IMR-90 (cell line): ENCODE measurements around the gene BTF3. TPM values are rescaled to one million over a fixed set of nuclear protein-coding genes. Genes with fewer than 3 reads are reported as not detected.
A peak's percentile ranks its signal among the peaks of the same experiment; 100 is the strongest.

Experiments used
- ATAC-seq: fragments of 200-7000 bp; cut with Tn5 transposase; 2 replicates; pipeline ENCODE4 v1.9.1; 2020; ENCODE audit warnings: low read depth, mild to moderate bottlenecking, moderate library complexity
- BruUV-seq: library from RNA; stranded (reverse); fragments of 400-500 nt; replicated peaks from 2 replicates; lab custom pipeline; 2021; lab: Mats Ljungman, UMichigan
- CTCF ChIA-PET: fragments of 300-600 bp; formaldehyde crosslinking; extraction: SDS; loops from one replicate; lab custom pipeline; 2021; ENCODE audit warnings: antibody characterized with exemption; lab: Yijun Ruan, JAX
- POLR2A ChIA-PET: fragments of 300-600 bp; sonication (Branson Sonifier 250); formaldehyde crosslinking; loops from one replicate; lab custom pipeline; 2022; ENCODE audit warnings: antibody characterized with exemption; ENCODE audit not compliant: unreplicated experiment; lab: Charles Lee
- DNase-seq: peaks from one replicate; pipeline ENCODE4 v3.0.0; 2013
- H2AFZ ChIP-seq: replicated peaks from 2 replicates; pipeline ENCODE3; 2013; ENCODE audit warnings: low read length, mild to moderate bottlenecking; ENCODE audit not compliant: poor library complexity
- H2AK5ac ChIP-seq: 2 replicates; pipeline ENCODE4 v1.6.1; 2013; ENCODE audit warnings: low read depth, low read length, inconsistent platforms
- H2AK9ac ChIP-seq: replicated peaks from 2 replicates; pipeline ENCODE3; 2013; ENCODE audit warnings: mild to moderate bottlenecking, low read depth, low read length, moderate library complexity; ENCODE audit not compliant: poor library complexity
- H2BK120ac ChIP-seq: 2 replicates; pipeline ENCODE4 v1.6.1; 2013; ENCODE audit warnings: low read depth, low read length, inconsistent platforms
- H2BK15ac ChIP-seq: 3 replicates; pipeline ENCODE4 v1.6.1; 2013; ENCODE audit warnings: low read depth, low read length, inconsistent platforms
- H2BK20ac ChIP-seq: 2 replicates; pipeline ENCODE4 v1.6.1; 2013; ENCODE audit warnings: low read depth, mild to moderate bottlenecking, inconsistent platforms, low read length, moderate library complexity
- H2BK5ac ChIP-seq: 2 replicates; pipeline ENCODE4 v1.6.1; 2013; ENCODE audit warnings: mild to moderate bottlenecking, low read depth, low read length, inconsistent platforms; ENCODE audit not compliant: poor library complexity, severe bottlenecking
- H3K14ac ChIP-seq: replicated peaks from 2 replicates; pipeline ENCODE4 v1.6.1; 2013; ENCODE audit warnings: low read depth, low read length, inconsistent platforms
- H3K18ac ChIP-seq: 2 replicates; pipeline ENCODE4 v1.6.1; 2013; ENCODE audit warnings: low read depth, low read length, control low read depth
- H3K23ac ChIP-seq: 2 replicates; pipeline ENCODE4 v1.6.1; 2013; ENCODE audit warnings: low read depth, low read length, inconsistent platforms
- H3K27ac ChIP-seq: 2 replicates; pipeline ENCODE4 v1.5.1; 2013; ENCODE audit warnings: mild to moderate bottlenecking, control low read depth, low read length; ENCODE audit not compliant: insufficient read depth
- H3K27me3 ChIP-seq: 2 replicates; pipeline ENCODE4 v1.6.1; 2013; ENCODE audit warnings: low read length; ENCODE audit not compliant: control insufficient read depth, insufficient read depth
- H3K36me3 ChIP-seq: 2 replicates; pipeline ENCODE4 v1.6.1; 2013; ENCODE audit warnings: low read length, mixed read lengths; ENCODE audit not compliant: control insufficient read depth, insufficient read depth
- H3K4ac ChIP-seq: 2 replicates; pipeline ENCODE4 v1.6.1; 2013; ENCODE audit warnings: low read depth, low read length, inconsistent platforms
- H3K4me1 ChIP-seq: 2 replicates; pipeline ENCODE4 v1.6.1; 2013; ENCODE audit warnings: low read length, mixed read lengths; ENCODE audit not compliant: control insufficient read depth, insufficient read depth
- H3K4me2 ChIP-seq: 2 replicates; pipeline ENCODE4 v1.6.1; 2013; ENCODE audit warnings: low read depth, mild to moderate bottlenecking, control low read depth, low read length, moderate library complexity
- H3K4me3 ChIP-seq: 2 replicates; pipeline ENCODE4 v1.5.1; 2013; ENCODE audit warnings: low read depth, mild to moderate bottlenecking, control low read depth, low read length, moderate library complexity; ENCODE audit not compliant: insufficient read depth
- H3K56ac ChIP-seq: 2 replicates; pipeline ENCODE4 v1.6.1; 2013; ENCODE audit warnings: low read length, inconsistent platforms; ENCODE audit not compliant: insufficient read depth; ENCODE audit errors: extremely low read depth
- H3K79me1 ChIP-seq, 2 experiments: 2 replicates each; pipeline ENCODE4 v1.6.1; 2013; ENCODE audit warnings: low read length in 2 of 2, inconsistent platforms in 1 of 2, low read depth in 1 of 2
- H3K9ac ChIP-seq: 2 replicates; pipeline ENCODE4 v1.6.1; 2013; ENCODE audit warnings: low read depth, low read length, control low read depth
- H3K9me1 ChIP-seq: 2 replicates; pipeline ENCODE4 v1.6.1; 2013; ENCODE audit warnings: low read length, inconsistent platforms; ENCODE audit not compliant: insufficient read depth
- H3K9me3 ChIP-seq: 2 replicates; pipeline ENCODE4 v1.6.1; 2013; ENCODE audit warnings: low read length; ENCODE audit not compliant: control insufficient read depth, insufficient read depth
- H4K20me1 ChIP-seq: 2 replicates; pipeline ENCODE4 v1.6.1; 2013; ENCODE audit warnings: low read length, inconsistent platforms; ENCODE audit not compliant: insufficient read depth
- H4K5ac ChIP-seq: 2 replicates; pipeline ENCODE4 v1.6.1; 2013; ENCODE audit warnings: mild to moderate bottlenecking, low read depth, low read length, control low read depth
- H4K8ac ChIP-seq, 2 experiments: 2 replicates each; pipeline ENCODE4 v1.6.1; 2013; ENCODE audit warnings: low read depth in 2 of 2, low read length in 2 of 2, control low read depth in 1 of 2, inconsistent platforms in 1 of 2
- H4K91ac ChIP-seq: 2 replicates; pipeline ENCODE4 v1.6.1; 2013; ENCODE audit warnings: low read depth, low read length, inconsistent platforms; ENCODE audit not compliant: insufficient read depth
- CEBPB ChIP-seq: IDR thresholded peaks from 2 replicates; pipeline ENCODE4 v1.6.1; 2012; ENCODE audit warnings: low read depth, low read length, improper control_type of control experiment
- ELK1 ChIP-seq: fragments of 150-350 bp; IDR thresholded peaks from 2 replicates; pipeline ENCODE4 v1.6.1; 2016; ENCODE audit warnings: low read depth, mild to moderate bottlenecking, low read length, moderate library complexity, borderline replicate concordance
- FOS ChIP-seq: fragments of 150-350 bp; IDR thresholded peaks from 2 replicates; pipeline ENCODE4 v1.6.1; 2016; ENCODE audit warnings: low read depth, low read length
- MAZ ChIP-seq: IDR thresholded peaks from 2 replicates; pipeline ENCODE4 v1.6.1; 2012; ENCODE audit warnings: low read depth, mild to moderate bottlenecking, low read length, improper control_type of control experiment, moderate library complexity, borderline replicate concordance
- MXI1 ChIP-seq: IDR thresholded peaks from 2 replicates; pipeline ENCODE4 v1.6.1; 2012; ENCODE audit warnings: low read depth, mild to moderate bottlenecking, low read length, moderate library complexity, borderline replicate concordance
- NFE2L2 ChIP-seq: fragments of 150-350 bp; IDR thresholded peaks from 2 replicates; pipeline ENCODE4 v1.6.1; 2016; ENCODE audit warnings: low read depth, mild to moderate bottlenecking, low read length
- POLR2A ChIP-seq: IDR thresholded peaks from 2 replicates; pipeline ENCODE4 v1.6.1; 2012; ENCODE audit warnings: mild to moderate bottlenecking, low read depth, low read length
- RAD21 ChIP-seq: IDR thresholded peaks from 2 replicates; pipeline ENCODE4 v1.6.1; 2012; ENCODE audit warnings: low read length, improper control_type of control experiment
- WGBS, 2 experiments: methylation state at CpG; one replicate each; pipeline versions ENCODE4 v1.1.5 to v1.1.7; 2013; ENCODE audit warnings: missing lambda C conversion rate in 2 of 2; ENCODE audit not compliant: insufficient read length in 1 of 2; ENCODE audit errors: extremely low coverage in 2 of 2; 5-methylcytosine and 5-hydroxymethylcytosine counted together
- dilution Hi-C: fragments of 300-500 bp; cut with HindIII; formaldehyde crosslinking; loops from one replicate; pipeline ENCODE4 v1.14.3; 2018; ENCODE audit warnings: low sequenced_read_pairs; ENCODE audit not compliant: unreplicated experiment
- in situ Hi-C: fragments of 300-500 bp; cut with MboI; formaldehyde crosslinking; loops from 3 replicates; pipeline ENCODE4 v1.14.3; 2019; ENCODE audit warnings: low sequenced_read_pairs, inconsistent platforms, mixed read lengths
- intact Hi-C: fragments of 100-400 bp; cut with micrococcal nuclease; formaldehyde crosslinking; loops from 2 replicates; pipeline ENCODE4 v1.10.0; 2022
- polyA plus RNA-seq, 3 experiments: library from polyadenylated mRNA; depleted of rRNA; stranded (reverse); fragments of >200 nt; gene quantifications; 2 replicates each; pipeline ENCODE4 v1.2.3, GENCODE V29; 2012; ENCODE audit warnings: low replicate concordance in 1 of 3
- total RNA-seq: library from RNA; depleted of rRNA; stranded (reverse); fragments of >200 nt; gene quantifications from 2 replicates; pipeline ENCODE4 v1.2.3, GENCODE V29; 2012

Gene BTF3
- total and polyA plus RNA-seq, 2 of the 4 experiments (the other 2 are of a cell fraction), result 225 to 443 TPM

- POLR2A ChIA-PET, result no interaction called here
- H3K36me3 ChIP-seq, result peaks cover 17% of the 10 kb centered on the region
- dilution Hi-C loops, result no loop called here
Measured at GRCh38 chr5:73506459-73506955, 8.3 kb downstream of the BTF3 start.

More at GRCh38 chr5:73506459-73506955, 8.3 kb downstream of the BTF3 start:
- no peak overlapping the region for H2BK120ac ChIP-seq
- H3K27me3 ChIP-seq, result no peaks in the 10 kb centered on the region
- WGBS, 2 experiments, result no CpG with 5 or more reads among the region's 5 CpGs
- no TSS peak for BruUV-seq
- H3K4me1 ChIP-seq, result peaks cover 2% of the 10 kb centered on the region; the same call in 1 of the 2 replicates
- H3K4me2 ChIP-seq, result no peak overlapping the region
- peaks cover 6% of the 10 kb centered on the region; the same call in 1 of the 2 replicates for H3K9me1 ChIP-seq
- no peak overlapping the region for H3K14ac ChIP-seq
- H3K4me3 ChIP-seq, result no peak overlapping the region
- peaks cover 12% of the 10 kb centered on the region for H4K20me1 ChIP-seq
- peak overlapping the region; percentile 20 for H2BK5ac ChIP-seq
- H3K56ac ChIP-seq, result no peak overlapping the region
- peaks cover 12% of the 10 kb centered on the region in 2 experiments for H3K79me1 ChIP-seq
- intact Hi-C loops, result no loop called here
- H4K5ac ChIP-seq, result no peak overlapping the region
- ATAC-seq (peak; percentile 24; the same call in 1 of the 2 replicates), DNase-seq (no peak)
- no peaks in the 10 kb centered on the region for H3K9me3 ChIP-seq
- H2AK9ac ChIP-seq, result peak overlapping the region; percentile 51
- H3K27ac ChIP-seq, result no peak overlapping the region
- H3K18ac ChIP-seq, result no peak overlapping the region
- no peak overlapping the region for H4K91ac ChIP-seq
- H3K9ac ChIP-seq, result no peak overlapping the region
- no peak overlapping the region for H2BK20ac ChIP-seq
- 0 out of 2 replicates have a peak overlapping the region, but pooled peaks have one; percentile 32 for H3K4ac ChIP-seq
- H4K8ac ChIP-seq, result peak overlapping the region in 1 of 2 experiments; percentile 4; a peak in 1 of 4 replicates
- H2AK5ac ChIP-seq, result no peak overlapping the region
- no peak overlapping the region for H2BK15ac ChIP-seq
- no peak overlapping the region for H2AFZ ChIP-seq
- TF ChIP-seq MAZ (no peak), RAD21 (no peak), CEBPB (no peak), POLR2A (no peak), NFE2L2 (no peak), MXI1 (no peak), ELK1 (no peak), FOS (no peak)
- CTCF ChIA-PET, result no interaction called here
- H3K23ac ChIP-seq, result no peak overlapping the region
- in situ Hi-C loops, result no loop called here
